DND-41 (cell line): ENCODE data around the gene CTSH.

Experiments used
- EZH2 ChIP-seq: IDR thresholded peaks from 3 replicates; pipeline ENCODE4 v1.6.1; 2012; ENCODE audit warnings: borderline replicate concordance, low read depth, mild to moderate bottlenecking, moderate library complexity, low read length, inconsistent platforms; ENCODE audit not compliant: severe bottlenecking
- TF ChIP-seq, protein P1 (sequence below): IDR thresholded peaks from 2 replicates; pipeline ENCODE4 v1.5.1; 2012; ENCODE audit warnings: borderline replicate concordance, low read length, moderate library complexity, mild to moderate bottlenecking; ENCODE audit not compliant: poor library complexity, severe bottlenecking; ENCODE audit errors: extremely low read depth

DNA sequence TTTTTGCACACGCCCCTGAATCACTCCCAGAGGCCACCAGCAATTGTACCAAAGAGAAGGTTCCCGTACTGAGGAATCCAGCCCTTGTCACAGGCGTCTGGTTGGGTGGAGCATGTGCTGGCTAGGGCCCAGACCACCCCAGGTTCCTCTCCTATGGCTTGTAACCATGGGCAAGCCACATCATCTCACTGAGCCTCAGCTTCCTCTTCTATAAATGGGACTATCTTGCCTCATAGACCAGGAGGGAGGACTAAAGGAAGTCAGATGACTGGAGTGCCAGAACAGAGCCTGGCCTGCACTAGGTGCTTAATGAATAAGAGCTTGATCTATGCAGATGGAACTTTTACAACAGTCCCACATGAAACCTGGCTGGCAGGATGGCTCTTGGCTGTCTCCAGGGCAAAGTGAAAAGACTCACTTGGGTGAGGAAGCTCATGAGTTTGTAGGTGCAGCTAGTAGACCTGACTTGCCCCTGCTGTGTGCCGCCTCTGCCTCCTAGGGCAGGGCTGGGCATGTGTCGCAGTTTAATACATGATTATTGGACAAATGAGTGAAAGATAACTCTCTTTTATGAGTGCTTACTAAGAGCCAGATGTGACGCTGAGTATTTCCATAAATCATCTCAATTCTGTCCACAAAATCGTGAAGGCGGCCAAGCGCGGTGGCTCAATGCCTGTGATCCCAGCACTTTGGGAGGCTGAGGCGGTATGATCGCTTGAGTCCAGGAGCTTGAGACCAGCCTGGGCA is 29.3 kb downstream of the CTSH start:
- TF ChIP-seq, protein P1, sequence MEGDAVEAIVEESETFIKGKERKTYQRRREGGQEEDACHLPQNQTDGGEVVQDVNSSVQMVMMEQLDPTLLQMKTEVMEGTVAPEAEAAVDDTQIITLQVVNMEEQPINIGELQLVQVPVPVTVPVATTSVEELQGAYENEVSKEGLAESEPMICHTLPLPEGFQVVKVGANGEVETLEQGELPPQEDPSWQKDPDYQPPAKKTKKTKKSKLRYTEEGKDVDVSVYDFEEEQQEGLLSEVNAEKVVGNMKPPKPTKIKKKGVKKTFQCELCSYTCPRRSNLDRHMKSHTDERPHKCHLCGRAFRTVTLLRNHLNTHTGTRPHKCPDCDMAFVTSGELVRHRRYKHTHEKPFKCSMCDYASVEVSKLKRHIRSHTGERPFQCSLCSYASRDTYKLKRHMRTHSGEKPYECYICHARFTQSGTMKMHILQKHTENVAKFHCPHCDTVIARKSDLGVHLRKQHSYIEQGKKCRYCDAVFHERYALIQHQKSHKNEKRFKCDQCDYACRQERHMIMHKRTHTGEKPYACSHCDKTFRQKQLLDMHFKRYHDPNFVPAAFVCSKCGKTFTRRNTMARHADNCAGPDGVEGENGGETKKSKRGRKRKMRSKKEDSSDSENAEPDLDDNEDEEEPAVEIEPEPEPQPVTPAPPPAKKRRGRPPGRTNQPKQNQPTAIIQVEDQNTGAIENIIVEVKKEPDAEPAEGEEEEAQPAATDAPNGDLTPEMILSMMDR, result no peak
- no peak for TF ChIP-seq EZH2
